ENCODE data around the gene KIZ.

The KIZ gene

DNA sequence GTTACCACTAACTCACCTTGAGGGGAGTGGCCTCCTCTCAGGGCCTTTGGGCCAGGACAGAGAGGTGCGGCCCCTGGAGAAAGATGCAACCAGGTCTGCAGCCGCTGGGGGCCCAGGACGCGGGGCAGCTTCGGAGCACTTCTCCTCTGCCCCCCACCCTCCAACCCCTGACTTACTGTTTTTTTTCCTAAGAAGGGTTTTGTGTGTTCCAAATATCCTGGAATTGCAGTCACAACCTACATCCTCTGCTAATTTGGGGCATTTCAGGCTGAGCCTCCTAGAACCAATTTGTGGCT, 21.5 kb upstream of the KIZ start:
- DNase-seq (ENCODE audit: low read depth in 2 of 3, low spot score in 1 of 3), result no peak

- DNase-seq (ENCODE audit: low read depth in 2 of 3, low spot score in 1 of 3), result no peak
Measured at GRCh38 chr20:21104921-21105320, 21.0 kb upstream of the KIZ start.

- no peak for DNase-seq (ENCODE audit: low read depth in 2 of 3, low spot score in 1 of 3)
Measured at GRCh38 chr20:21105429-21106170, 20.3 kb upstream of the KIZ start.

- no peak for DNase-seq (ENCODE audit: low read depth in 2 of 3, low spot score in 1 of 3)
Measured at GRCh38 chr20:21106171-21107017, 19.5 kb upstream of the KIZ start, which contains the start of gene LINC00237. TSS of gene LINC00237 (minus strand) at chr20:21106358.

DNA sequence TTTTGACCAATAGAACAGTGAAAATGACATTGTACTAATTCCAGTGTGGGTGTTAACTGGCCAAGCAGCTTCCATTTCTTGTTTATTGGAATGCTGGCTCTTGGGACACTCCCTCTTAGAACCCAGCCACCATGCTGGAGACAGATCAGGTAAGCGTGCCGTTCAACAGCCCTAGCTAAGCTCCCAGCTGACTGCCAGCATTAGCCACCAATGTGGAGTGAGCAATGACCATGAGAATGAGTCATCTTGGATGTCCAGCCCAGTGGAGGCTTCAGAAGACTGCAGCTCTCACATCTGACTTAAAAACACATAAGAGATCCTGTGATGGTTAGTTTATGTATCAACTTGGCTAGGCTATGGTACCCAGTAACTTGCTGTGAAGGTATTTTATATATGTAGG, 16.7 kb upstream of the KIZ start:
- DNase-seq (ENCODE audit: low read depth in 2 of 3, low spot score in 1 of 3), result no peak

GRCh38 chr20:21110811-21111210, 15.1 kb upstream of the KIZ start:
- no peak for DNase-seq (ENCODE audit: low read depth in 2 of 3, low spot score in 1 of 3)

GRCh38 chr20:21111416-21111815, 14.5 kb upstream of the KIZ start:
- DNase-seq (ENCODE audit: low read depth in 2 of 3, low spot score in 1 of 3), result no peak

DNA sequence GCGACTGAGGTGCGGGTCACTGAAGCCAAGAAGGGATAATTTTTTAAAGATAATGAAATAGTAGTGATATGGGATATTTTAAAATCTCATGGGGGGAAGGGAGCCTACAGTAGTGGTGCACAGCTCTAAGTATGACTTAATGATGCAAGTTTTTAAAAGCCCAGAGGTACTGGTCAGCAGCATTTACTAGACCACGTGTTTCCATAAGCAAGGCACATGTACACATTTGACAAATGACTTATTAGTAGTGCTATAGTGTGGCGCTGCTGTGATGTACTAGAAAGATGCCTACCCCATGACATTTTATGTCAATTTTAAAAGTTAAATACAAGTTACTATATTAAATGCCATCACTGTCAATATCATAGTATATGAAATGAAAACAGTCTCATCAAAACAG, 12.2 kb upstream of the KIZ start:
- no peak for DNase-seq (ENCODE audit: low read depth in 2 of 3, low spot score in 1 of 3)

DNA sequence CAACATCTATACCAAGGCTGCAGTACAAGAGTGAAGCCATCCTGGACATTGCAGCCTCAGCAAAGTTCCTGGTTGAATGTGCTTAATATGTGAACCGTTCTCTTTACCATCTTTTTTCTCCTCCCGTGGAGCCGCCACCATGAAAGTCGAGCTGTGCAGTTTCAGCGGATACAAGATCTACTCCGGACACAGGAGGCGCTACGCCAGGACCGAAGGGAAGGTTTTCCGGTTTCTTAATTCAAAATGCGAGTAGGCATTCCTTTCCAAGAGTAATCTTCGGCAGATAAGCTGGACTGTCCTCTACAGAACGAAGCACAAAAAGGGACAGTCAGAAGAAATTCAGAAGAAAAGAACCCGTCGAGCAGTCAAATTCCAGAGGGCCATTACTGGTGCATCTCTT, 11.3 kb upstream of the KIZ start:
- no peak for DNase-seq (ENCODE audit: low read depth in 2 of 3, low spot score in 1 of 3)

GRCh38 chr20:21117521-21117920, 8.4 kb upstream of the KIZ start:
- DNase-seq (ENCODE audit: low read depth in 2 of 3, low spot score in 1 of 3), result no peak

DNA sequence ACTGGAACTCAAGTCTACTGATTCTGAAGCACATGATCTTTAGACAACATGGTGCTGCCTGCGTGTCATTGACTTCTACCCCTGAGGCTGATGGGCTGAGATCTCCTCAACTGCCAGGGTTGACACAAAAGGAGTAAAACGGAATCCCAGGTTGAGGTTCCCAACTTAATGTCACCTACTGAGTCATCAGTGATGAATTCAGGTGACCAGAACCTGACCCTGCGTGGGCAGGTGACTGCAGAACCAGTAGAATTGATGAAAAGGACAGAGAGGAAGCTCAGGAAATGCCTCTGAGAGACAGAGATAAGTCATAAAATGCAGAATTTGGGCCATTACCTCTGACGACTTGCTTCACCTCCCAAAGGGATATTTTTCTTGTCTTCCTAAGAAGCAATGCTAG, 7.7 kb upstream of the KIZ start:
- DNase-seq (ENCODE audit: low read depth in 2 of 3, low spot score in 1 of 3), result no peak

DNA sequence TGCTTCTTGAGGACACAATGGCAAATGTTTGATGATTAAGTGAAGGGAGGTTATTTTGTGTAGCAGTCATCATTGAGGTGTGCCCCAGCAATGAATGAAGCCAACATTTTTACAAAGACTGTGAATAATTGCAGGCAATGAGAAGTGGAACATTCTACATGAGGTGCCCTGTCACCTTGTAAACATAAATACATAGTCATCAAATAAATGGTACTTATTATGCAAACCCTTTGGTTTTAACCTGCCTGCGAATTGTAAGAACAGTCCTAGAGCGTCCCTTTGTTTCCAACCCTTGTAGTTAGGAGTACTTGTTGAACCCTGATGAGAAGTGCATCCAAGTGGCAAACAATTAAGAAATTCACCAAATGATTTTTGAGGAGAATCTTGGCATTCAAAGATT, 7.1 kb upstream of the KIZ start:
- DNase-seq (ENCODE audit: low read depth in 2 of 3, low spot score in 1 of 3), result no peak

GRCh38 chr20:21124190-21124589, 1.7 kb upstream of the KIZ start:
- DNase-seq (ENCODE audit: low read depth in 2 of 3, low spot score in 1 of 3), result no peak

GRCh38 chr20:21125072-21125848, 622 bp upstream of the KIZ start:
- no peak for DNase-seq (ENCODE audit: low read depth in 2 of 3, low spot score in 1 of 3)

GRCh38 chr20:21126581-21126870, 644 bp downstream of the KIZ start:
- DNase-seq (ENCODE audit: low read depth in 2 of 3, low spot score in 1 of 3), result no peak

DNA sequence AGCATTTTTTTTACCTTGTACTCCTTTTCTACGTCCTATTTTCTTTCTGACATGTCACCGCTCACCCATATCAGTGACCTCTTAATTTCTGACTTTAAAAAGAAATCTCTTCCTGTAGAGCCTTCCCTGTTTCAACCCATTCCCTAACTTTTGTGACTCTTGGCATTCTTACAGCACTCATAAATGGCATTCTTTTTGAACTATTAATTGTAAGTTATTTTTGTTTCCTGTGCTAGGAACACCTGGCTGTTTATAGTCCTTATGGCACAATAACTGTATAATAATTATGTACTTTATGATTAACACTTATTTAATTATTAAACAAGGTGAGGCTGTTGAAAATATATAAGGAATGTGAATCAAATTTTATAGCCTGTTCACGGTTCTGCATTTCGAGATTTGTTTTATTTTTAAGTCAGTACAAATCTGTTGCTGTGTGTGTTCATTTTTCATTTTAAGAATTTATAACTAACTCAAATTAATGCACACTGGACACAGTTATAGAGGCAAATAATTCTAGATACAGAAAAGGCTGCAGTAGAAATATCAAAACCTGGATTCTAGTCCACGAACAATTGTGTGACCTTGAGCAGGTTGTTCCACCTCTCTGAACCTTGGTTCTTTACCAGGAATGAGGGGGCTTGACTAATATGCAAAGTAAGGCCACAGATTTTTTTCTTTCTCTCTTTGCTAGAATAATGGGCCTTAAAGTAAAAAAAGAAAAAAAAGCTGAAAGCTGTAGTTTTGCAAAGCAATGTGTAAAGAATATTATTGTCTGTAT, 1.5 kb downstream of the KIZ start:
- DNase-seq (ENCODE audit: low read depth in 2 of 3, low spot score in 1 of 3), result no peak

DNA sequence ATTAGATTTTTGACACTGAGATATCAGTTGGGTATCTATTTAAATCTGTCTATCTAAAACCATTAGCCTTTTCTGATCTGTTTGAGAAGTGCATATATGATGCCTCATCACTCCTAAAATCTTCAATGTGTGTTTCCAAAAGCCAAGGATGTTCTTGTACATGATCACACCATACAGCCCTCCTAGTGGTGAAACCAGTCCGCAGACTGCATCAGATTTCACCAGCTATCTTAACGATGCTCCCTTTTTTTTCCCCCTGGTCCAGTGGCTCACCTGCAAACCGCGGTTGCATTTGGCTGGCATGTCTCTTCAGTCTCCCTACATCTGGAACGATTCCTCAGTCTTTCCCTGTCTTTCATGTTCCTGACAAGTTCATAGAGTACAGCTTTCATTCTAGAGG, 4.0 kb downstream of the KIZ start:
- no peak for DNase-seq (ENCODE audit: low read depth in 2 of 3, low spot score in 1 of 3)

GRCh38 chr20:21133404-21133803, 7.5 kb downstream of the KIZ start:
- DNase-seq (ENCODE audit: low read depth in 2 of 3, low spot score in 1 of 3), result no peak

DNA sequence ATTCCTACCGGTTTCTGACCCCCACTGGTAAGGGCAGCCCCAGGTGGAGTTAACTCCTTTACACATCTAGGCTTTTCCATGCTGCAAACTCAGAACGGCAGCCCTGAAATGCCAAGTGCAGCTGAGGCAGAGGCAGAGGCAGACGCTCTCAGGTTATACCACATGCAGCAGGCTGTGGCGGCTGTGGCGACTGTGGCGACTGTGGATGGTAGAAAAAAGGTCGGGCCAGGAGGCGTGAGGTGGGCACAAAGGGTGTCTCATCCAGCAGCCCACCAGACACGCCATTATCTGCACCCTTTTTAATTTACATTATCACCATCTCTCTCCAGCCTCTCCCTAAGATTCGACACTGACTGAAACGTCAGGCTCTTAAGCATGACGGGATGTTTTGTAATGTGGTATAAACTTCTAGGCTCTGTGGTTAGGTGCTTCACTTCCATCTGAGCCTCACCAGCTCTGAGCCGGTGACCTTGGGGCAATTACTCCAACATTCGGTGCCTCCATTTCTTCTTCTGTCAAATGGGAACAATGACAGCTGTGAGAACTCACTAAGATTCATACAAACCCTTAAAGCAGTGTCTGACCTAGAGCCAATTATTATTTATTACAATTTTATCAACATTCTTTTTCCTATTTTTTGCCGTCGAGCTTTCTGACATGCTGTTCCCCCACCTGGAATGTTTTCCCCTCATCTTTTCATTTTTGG, 8.2 kb downstream of the KIZ start:
- DNase-seq (ENCODE audit: low read depth in 2 of 3, low spot score in 1 of 3), result no peak

DNA sequence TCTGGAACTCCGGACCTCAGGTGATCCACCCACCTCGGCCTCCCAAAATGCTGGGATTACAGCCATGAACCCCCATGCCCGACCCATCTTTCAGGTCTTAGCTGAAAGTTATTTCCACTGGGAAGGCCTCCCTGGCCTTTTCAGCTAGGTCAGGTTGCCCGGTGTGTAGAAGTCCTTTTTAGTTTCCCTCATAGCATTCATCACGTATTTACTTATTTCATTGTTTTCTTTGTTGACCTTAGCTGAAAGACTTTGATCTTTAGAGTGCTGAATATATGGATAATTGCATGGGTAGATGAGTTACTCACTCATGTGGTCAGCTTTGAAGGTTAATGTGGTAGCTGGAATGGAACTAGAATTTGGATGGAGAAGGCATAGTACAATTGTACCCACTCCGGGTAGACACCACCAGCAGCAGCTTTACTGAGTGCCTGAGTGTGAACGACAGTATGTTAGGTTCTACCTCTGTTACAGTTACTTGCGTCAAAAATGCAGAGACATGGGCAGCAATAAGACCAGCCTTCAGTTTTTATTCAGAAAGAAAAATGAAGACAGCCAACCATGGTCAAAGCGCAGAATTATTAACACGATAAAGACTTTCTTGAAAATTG, 9.1 kb downstream of the KIZ start:
- no peak for DNase-seq (ENCODE audit: low read depth in 2 of 3, low spot score in 1 of 3)

Measured in stimulated activated CD4-positive, alpha-beta T cell treated with anti-CD3 and anti-CD28 coated beads, Interleukin-12 subunit alpha, Interleukin-12 subunit beta, amount 100 ng/mL, for 48 hours (primary cell).